GM12878 (cell line): ENCODE measurements around the gene BCOR. TPM values are rescaled to one million over a fixed set of nuclear protein-coding genes. Genes with fewer than 3 reads are reported as not detected.

Experiments used
- ATAC-seq: fragments of 200-7000 bp; cut with Tn5 transposase; 3 replicates; pipeline ENCODE4 v1.9.1; 2020; ENCODE audit warnings: mild to moderate bottlenecking, moderate library complexity
- BruUV-seq: library from RNA; stranded (reverse); fragments of 400-500 nt; replicated peaks from 2 replicates; lab custom pipeline; 2021; lab: Mats Ljungman, UMichigan
- CTCF ChIA-PET: fragments of 300-600 bp; sonication (Branson Sonifier 250); formaldehyde crosslinking; extraction: SDS; loops from one replicate; lab custom pipeline; 2021; ENCODE audit warnings: inconsistent platforms; lab: Yijun Ruan, JAX
- POLR2A ChIA-PET: fragments of 350-600 bp; formaldehyde crosslinking; extraction: SDS; loops from one replicate; lab custom pipeline; 2021; ENCODE audit warnings: inconsistent platforms; lab: Charles Lee
- RAD21 ChIA-PET: fragments of 300-600 bp; sonication (Branson Sonifier 250); formaldehyde crosslinking; loops from one replicate; lab custom pipeline; 2023; ENCODE audit warnings: antibody characterized with exemption; ENCODE audit not compliant: unreplicated experiment; lab: Charles Lee
- SMC1A ChIA-PET: fragments of 300-600 bp; sonication (Branson Sonifier 250); formaldehyde crosslinking; loops from one replicate; lab custom pipeline; 2023; ENCODE audit not compliant: unreplicated experiment, uncharacterized antibody; lab: Charles Lee
- DNase-seq: peaks from one replicate; pipeline ENCODE4 v3.0.0-alpha.2; 2011; ENCODE audit warnings: low read depth, low spot score
- FAIRE-seq: peaks from 3 replicates; lab custom pipeline; 2011; peaks lifted over from hg19 to GRCh38; lab: Jason Lieb, UNC
- H2AFZ ChIP-seq: 2 replicates; pipeline ENCODE4 v1.6.0; 2011; ENCODE audit warnings: low read depth, low read length, control low read depth; ENCODE audit not compliant: control insufficient read depth
- H3K27ac ChIP-seq: 2 replicates; pipeline ENCODE4 v1.5.1; 2011; ENCODE audit warnings: control low read depth; ENCODE audit not compliant: control insufficient read depth, insufficient read depth
- H3K27me3 ChIP-seq, 2 experiments: replicated peaks in 1 of 2; 2 replicates each; pipeline versions ENCODE4 v1.6.0 to v1.6.1; 2011; ENCODE audit warnings: low read length in 1 of 2; ENCODE audit not compliant: control insufficient read depth in 2 of 2, insufficient read depth in 2 of 2
- H3K36me3 ChIP-seq, 2 experiments: 2 replicates each; pipeline ENCODE4 v1.5.1; 2011; ENCODE audit warnings: low read length in 1 of 2; ENCODE audit not compliant: control insufficient read depth in 2 of 2, insufficient read depth in 2 of 2
- H3K4me1 ChIP-seq: 2 replicates; pipeline ENCODE4 v1.6.1; 2011; ENCODE audit warnings: mild to moderate bottlenecking, low read length, moderate library complexity, mixed read lengths; ENCODE audit not compliant: control insufficient read depth, insufficient read depth
- H3K4me2 ChIP-seq: 2 replicates; pipeline ENCODE4 v1.6.0; 2011; ENCODE audit warnings: control low read depth; ENCODE audit not compliant: control insufficient read depth, insufficient read depth
- H3K4me3 ChIP-seq: fragments of 200-600 bp; sonication (generic); 2 replicates; pipeline ENCODE4 v1.5.1; 2016
- H3K79me2 ChIP-seq: 2 replicates; pipeline ENCODE4 v1.6.0; 2011; ENCODE audit warnings: low read length; ENCODE audit not compliant: control insufficient read depth, insufficient read depth
- H3K9ac ChIP-seq: 2 replicates; pipeline ENCODE4 v1.8.0; 2011; ENCODE audit warnings: low read length, control low read depth, mixed read lengths; ENCODE audit not compliant: control insufficient read depth, insufficient read depth
- H3K9me3 ChIP-seq: replicated peaks from 3 replicates; pipeline ENCODE4 v1.5.1; 2011; ENCODE audit warnings: mild to moderate bottlenecking, low read length; ENCODE audit not compliant: control insufficient read depth, insufficient read depth
- H4K20me1 ChIP-seq: 2 replicates; pipeline ENCODE4 v1.6.0; 2011; ENCODE audit not compliant: control insufficient read depth, insufficient read depth
- ASH2L ChIP-seq: fragments of 300-600, 200-600 bp; sonication (generic); IDR thresholded peaks from 2 replicates; pipeline ENCODE4 v1.6.1; 2017; ENCODE audit warnings: low read depth, mild to moderate bottlenecking, borderline replicate concordance
- ATF3 ChIP-seq: IDR thresholded peaks from 2 replicates; pipeline ENCODE4 v1.6.1; 2011; ENCODE audit warnings: low read depth, mild to moderate bottlenecking, low read length, moderate library complexity, borderline replicate concordance; ENCODE audit errors: extremely low read depth
- CBX5 ChIP-seq: sonication (generic); IDR thresholded peaks from 2 replicates; pipeline ENCODE4 v1.6.1; 2016; ENCODE audit warnings: low read depth, moderate library complexity, mild to moderate bottlenecking, inconsistent platforms
- E2F4 ChIP-seq: IDR thresholded peaks from 2 replicates; pipeline ENCODE4 v1.6.1; 2012; ENCODE audit warnings: low read depth, low read length, improper control_type of control experiment
- E2F8 ChIP-seq: fragments of 450-650 bp; IDR thresholded peaks from 2 replicates; pipeline ENCODE4 v1.6.1; 2018; ENCODE audit warnings: mild to moderate bottlenecking, low read depth, moderate library complexity; ENCODE audit not compliant: partially characterized antibody
- FOS ChIP-seq: IDR thresholded peaks from 3 replicates; pipeline ENCODE4 v1.6.1; 2011; ENCODE audit warnings: borderline replicate concordance; ENCODE audit not compliant: insufficient read length; ENCODE audit errors: extremely low read depth
- HCFC1 ChIP-seq: fragments of 150-350 bp; IDR thresholded peaks from 2 replicates; pipeline ENCODE4 v1.6.1; 2014; ENCODE audit warnings: low read length
- IKZF1 ChIP-seq: fragments of 450-650 bp; conservative IDR thresholded peaks from 2 replicates; pipeline ENCODE4 v1.6.1; 2017; ENCODE audit warnings: antibody characterized with exemption, mild to moderate bottlenecking
- KDM1A ChIP-seq: fragments of 200-600 bp; sonication (generic); IDR thresholded peaks from 2 replicates; pipeline ENCODE4 v1.6.1; 2016; ENCODE audit warnings: borderline replicate concordance
- LARP7 ChIP-seq: fragments of 450-650 bp; IDR thresholded peaks from 2 replicates; pipeline ENCODE4 v1.6.1; 2017; ENCODE audit warnings: mild to moderate bottlenecking
- PAX5 ChIP-seq: IDR thresholded peaks from 2 replicates; pipeline ENCODE4 v1.6.1; 2011; ENCODE audit warnings: low read depth, low read length, borderline replicate concordance
- SMAD1 ChIP-seq: fragments of 450-650 bp; IDR thresholded peaks from 2 replicates; pipeline ENCODE4 v1.6.1; 2018; ENCODE audit warnings: mild to moderate bottlenecking, low read depth; ENCODE audit not compliant: partially characterized antibody
- SMARCA5 ChIP-seq: fragments of 450-650 bp; IDR thresholded peaks from 2 replicates; pipeline ENCODE4 v1.6.1; 2017; ENCODE audit warnings: mild to moderate bottlenecking
- SUPT20H ChIP-seq: IDR thresholded peaks from 2 replicates; pipeline ENCODE4 v1.6.1; 2011; ENCODE audit warnings: low read depth, mild to moderate bottlenecking, low read length, moderate library complexity, borderline replicate concordance; ENCODE audit not compliant: control insufficient read depth
- ZBED1 ChIP-seq: IDR thresholded peaks from 2 replicates; pipeline ENCODE4 v1.6.1; 2016; ENCODE audit warnings: borderline replicate concordance
- ZNF24 ChIP-seq: fragments of 450-650 bp; IDR thresholded peaks from 2 replicates; pipeline ENCODE4 v1.6.1; 2017; ENCODE audit warnings: antibody characterized with exemption, mild to moderate bottlenecking
- WGBS: methylation state at CpG from one replicate; pipeline ENCODE4 v1.1.6; 2016; ENCODE audit warnings: low lambda C conversion rate; ENCODE audit not compliant: insufficient replicate concordance, insufficient coverage; ENCODE audit errors: missing lambda C conversion rate; 5-methylcytosine and 5-hydroxymethylcytosine counted together
- in situ Hi-C: fragments of 300-500 bp; cut with MboI; formaldehyde crosslinking; loops from 9 replicates; pipeline ENCODE4 v1.14.3; 2018; ENCODE audit warnings: mixed read lengths
- intact Hi-C: fragments of 100-400 bp; cut with micrococcal nuclease; formaldehyde crosslinking; loops from one replicate; pipeline ENCODE4 v1.14.2; 2022; ENCODE audit not compliant: unreplicated experiment
- polyA plus RNA-seq, 11 experiments: library from polyadenylated mRNA; depleted of rRNA in 4 of 11; unstranded in 6 of 11; stranded (reverse) in 5 of 11; fragments of >200 nt; fragmentation: Nextera tagmentation in 4 of 11; fragmentation: Illumina TruSeq in 1 of 11; extraction: Ambion mirVana in 4 of 11; extraction: Trizol in 1 of 11; gene quantifications; 1 replicate in 1 of 11; 2 replicates in 10 of 11; pipeline versions ENCODE4 v1.2.1 to v1.2.3, GENCODE V29; 2011 to 2016; ENCODE audit warnings: inconsistent platforms in 2 of 11, missing spikeins in 2 of 11, low read depth in 1 of 11
- total RNA-seq, 4 experiments: library from RNA; depleted of rRNA in 3 of 4; stranded (reverse); fragments of >200 nt in 3 of 4; fragmentation: Illumina TruSeq in 1 of 4; extraction: Trizol in 1 of 4; gene quantifications; 2 replicates each; pipeline versions ENCODE4 v1.2.1 to v1.2.3, GENCODE V29; 2013 to 2021

The BCOR gene
- total and polyA plus RNA-seq, 10 of the 15 experiments (the other 5 are each of a cell fraction or from before 2014, with no cell fraction given) = 5.1 to 16.4 (median 10.1) TPM

- TF ChIP-seq SMARCA5 = no peak
- TF ChIP-seq FOS = no peak
- no peak for TF ChIP-seq HCFC1
- TF ChIP-seq KDM1A = no peak
- TF ChIP-seq IKZF1 = no peak
- TF ChIP-seq ASH2L = no peak
- TF ChIP-seq E2F4 = no peak
- no peak for TF ChIP-seq ZNF24
- TF ChIP-seq ATF3 = no peak
- no peak for TF ChIP-seq PAX5
- TF ChIP-seq E2F8 = no peak
- no peak for TF ChIP-seq SMAD1
- no peak for TF ChIP-seq LARP7
- no peak for TF ChIP-seq ZBED1
- no peak for TF ChIP-seq CBX5
- no peak for TF ChIP-seq SUPT20H
- BruUV-seq = no TSS peak
- no peak for ATAC-seq
- Histone ChIP-seq H3K79me2 (no peaks in the 10 kb centered on the region), H3K36me3 (peaks cover 6 to 23% of the 10 kb centered on the region in 2 experiments; a peak in 3 of 4 replicates), H3K4me3 (no peak overlapping the region), H3K9ac (no peak overlapping the region), H3K4me1 (no peaks in the 10 kb centered on the region), H3K4me2 (no peak overlapping the region), H3K27me3 (no peaks in the 10 kb centered on the region), H3K9me3 (no peaks in the 10 kb centered on the region; the same call in 2 of the 3 replicates), H2AFZ (no peak overlapping the region), H3K27ac (no peak overlapping the region), H4K20me1 (0 out of 2 replicates have a peak, but pooled peaks cover 3% of the 10 kb centered on the region)
- ChIA-PET CTCF (no interaction called here), POLR2A (no interaction called here), SMC1A (no interaction called here), RAD21 (no interaction called here)
- intact Hi-C loops (no loop called here), in situ Hi-C loops (no loop called here)
- 85% methylated on average over 9 of the region's 9 CpGs for WGBS
- no peak for FAIRE-seq
- DNase-seq = no peak
These were observed 25.5 kb downstream of the BCOR start for GRCh38 chrX:40072246-40072645.
